ENCODE measurements around the gene AFF3. TPM values are rescaled to one million over a fixed set of nuclear protein-coding genes. Genes with fewer than 3 reads are reported as not detected.
"Not testable (repeated sequence)": the region's sequence is repeated elsewhere in the genome, so short reads cannot be mapped to it uniquely, and the experiment has no call there.

AFF3 gene
- total RNA-seq, 2 experiments from 2014 or later, result 3.1 to 3.5 TPM

- H3K4me3 Mint-ChIP-seq; POLR2A ChIA-PET; ATAC-seq; H3K4me1 Mint-ChIP-seq (ENCODE audit: low read depth); H3K36me3 Mint-ChIP-seq (ENCODE audit: low read depth); H3K27ac Mint-ChIP-seq; H3K9me3 Mint-ChIP-seq; CTCF ChIA-PET; DNase-seq; intact Hi-C loops (cut with micrococcal nuclease); H3K27me3 Mint-ChIP-seq: not testable (repeated sequence)
Observed at GRCh38 chr2:100085744-100086143, 56.6 kb downstream of the AFF3 start.

DNA sequence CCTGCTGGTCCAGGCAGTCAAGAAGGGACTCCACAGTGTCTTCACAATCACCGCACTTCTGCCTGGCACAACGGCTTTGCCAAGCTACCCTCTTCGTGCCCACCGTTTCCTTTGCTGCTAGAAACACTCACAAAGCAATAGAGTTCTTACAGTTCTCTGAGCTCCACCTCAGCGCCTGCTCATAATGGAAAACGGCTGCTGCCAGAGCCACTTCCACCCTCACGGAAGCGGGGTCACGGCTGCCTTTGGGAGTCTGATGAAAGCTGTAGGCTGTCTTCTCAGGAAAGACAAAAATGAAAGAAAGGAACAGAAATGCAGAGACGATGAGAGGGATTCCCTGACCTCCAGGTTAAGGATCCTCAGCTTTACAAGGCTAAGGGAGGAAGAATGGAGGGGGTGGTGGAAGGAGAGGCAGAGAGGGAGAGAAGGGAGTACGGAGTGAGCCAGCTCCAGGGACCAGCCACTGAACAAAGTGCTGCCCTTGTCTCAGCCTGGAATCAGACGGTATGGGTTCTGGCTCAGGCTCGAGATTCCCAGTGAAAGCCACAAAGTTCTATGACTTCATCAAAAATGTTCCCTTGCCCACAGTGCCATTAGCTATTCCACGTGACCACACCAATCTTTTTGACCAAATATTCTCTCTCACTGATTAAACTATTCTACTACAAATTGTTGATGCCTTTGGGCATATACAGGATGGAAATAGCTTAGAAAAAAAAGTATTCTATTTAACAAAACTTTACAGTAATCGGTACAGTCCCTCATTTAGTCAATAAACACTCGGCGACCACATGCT is 58.8 kb downstream of the AFF3 start:
- DNase-seq; H3K4me3 Mint-ChIP-seq; H3K36me3 Mint-ChIP-seq (ENCODE audit: low read depth); H3K27ac Mint-ChIP-seq; CTCF ChIA-PET; intact Hi-C loops (cut with micrococcal nuclease); H3K4me1 Mint-ChIP-seq (ENCODE audit: low read depth); H3K27me3 Mint-ChIP-seq; ATAC-seq; POLR2A ChIA-PET; H3K9me3 Mint-ChIP-seq: not testable (repeated sequence)

DNA sequence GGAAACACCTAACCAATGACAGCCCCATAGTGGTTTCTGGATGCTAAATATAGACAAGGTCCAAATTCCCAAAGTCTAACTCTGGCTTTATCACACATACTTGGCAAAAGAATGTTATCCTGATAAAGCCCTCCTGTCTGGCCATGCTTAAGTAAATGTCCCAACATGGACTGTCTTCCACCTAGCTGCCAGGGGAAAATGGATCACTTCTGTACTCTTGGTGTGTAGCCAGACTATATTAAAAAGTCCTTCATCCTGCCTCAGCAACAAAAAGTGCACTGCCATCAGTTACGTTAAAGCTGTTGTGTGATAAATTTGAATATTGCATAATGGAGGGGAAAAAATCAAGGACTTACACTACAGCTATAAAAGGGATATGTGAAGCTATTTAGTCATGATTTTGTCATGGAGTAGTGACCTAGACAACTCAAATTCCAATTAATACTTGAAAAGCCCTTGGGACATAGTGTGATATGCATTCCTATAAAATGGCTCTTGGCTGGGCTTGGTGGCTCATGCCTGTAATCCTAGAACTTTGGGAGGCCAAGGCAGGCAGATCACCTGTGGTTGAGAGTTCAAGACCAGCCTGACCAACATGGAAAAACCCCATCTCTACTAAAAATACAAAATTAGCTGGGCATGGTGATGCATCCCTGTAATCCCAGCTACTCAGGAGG is 60.0 kb downstream of the AFF3 start:
- intact Hi-C loops (cut with micrococcal nuclease); H3K4me3 Mint-ChIP-seq; H3K9me3 Mint-ChIP-seq; DNase-seq; H3K27ac Mint-ChIP-seq; H3K27me3 Mint-ChIP-seq; H3K36me3 Mint-ChIP-seq (ENCODE audit: low read depth); CTCF ChIA-PET; POLR2A ChIA-PET; ATAC-seq; H3K4me1 Mint-ChIP-seq (ENCODE audit: low read depth): not testable (repeated sequence)

DNA sequence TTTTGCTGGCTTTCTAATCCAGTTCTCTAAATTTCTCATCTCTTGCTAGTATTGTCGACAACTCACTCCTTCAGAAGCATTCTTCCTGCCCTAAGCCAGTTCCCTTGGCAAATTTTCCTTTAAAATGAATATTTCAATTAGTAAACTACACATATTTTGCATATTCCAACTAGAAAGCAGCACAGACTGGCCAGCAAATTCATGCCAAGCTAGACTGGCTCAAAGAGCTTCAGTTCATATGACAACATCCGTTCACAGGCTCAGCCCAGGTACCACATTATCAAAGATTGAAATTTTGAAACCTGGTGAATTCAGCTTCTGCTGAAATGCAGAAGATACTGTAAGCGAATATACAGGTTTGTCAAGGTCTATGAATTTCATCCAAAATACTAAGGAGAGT is 64.5 kb downstream of the AFF3 start:
- TF ChIP-seq CTCF (IDR thresholded peaks at IDR 0.05), result no peak
- ATAC-seq, result no peak
- CTCF ChIA-PET, result no interaction called here

DNA sequence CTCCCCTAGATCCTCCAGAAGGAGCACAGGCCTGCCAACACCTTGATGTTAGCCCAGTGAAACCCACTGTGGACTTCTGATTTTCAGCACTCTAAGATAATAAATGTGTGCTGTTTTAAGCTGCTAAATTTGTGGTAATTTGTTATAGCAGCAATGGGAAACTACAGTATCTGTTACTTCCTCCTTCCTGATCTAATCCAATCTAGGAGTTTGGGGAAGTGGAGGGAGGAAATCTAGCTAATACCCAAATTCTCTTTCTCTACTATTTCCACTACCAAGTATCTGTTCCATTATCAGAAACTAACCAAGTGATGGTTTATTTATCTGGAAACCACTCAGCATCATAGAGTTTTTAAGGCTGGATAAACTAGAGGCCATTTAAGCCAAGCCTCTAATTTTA is 64.9 kb downstream of the AFF3 start:
- Mint-ChIP-seq H3K4me1 (ENCODE audit: low read depth) (peaks cover 2% of the 10 kb centered on the region), H3K36me3 (ENCODE audit: low read depth) (no peaks in the 10 kb centered on the region)

More for the DNA sequence above, 64.5 kb downstream of the AFF3 start:
- H3K4me3 Mint-ChIP-seq, result no peak overlapping the region
- peaks cover 3% of the 10 kb centered on the region for H3K27me3 Mint-ChIP-seq
- POLR2A ChIA-PET, result no interaction called here
- H3K4me1 Mint-ChIP-seq (ENCODE audit: low read depth), result no peaks in the 10 kb centered on the region
- no peaks in the 10 kb centered on the region for H3K9me3 Mint-ChIP-seq
- DNase-seq, result no peak
- no peak overlapping the region for H3K27ac Mint-ChIP-seq
- intact Hi-C loops (cut with micrococcal nuclease), result no loop called here
- H3K36me3 Mint-ChIP-seq (ENCODE audit: low read depth), result no peaks in the 10 kb centered on the region

DNA sequence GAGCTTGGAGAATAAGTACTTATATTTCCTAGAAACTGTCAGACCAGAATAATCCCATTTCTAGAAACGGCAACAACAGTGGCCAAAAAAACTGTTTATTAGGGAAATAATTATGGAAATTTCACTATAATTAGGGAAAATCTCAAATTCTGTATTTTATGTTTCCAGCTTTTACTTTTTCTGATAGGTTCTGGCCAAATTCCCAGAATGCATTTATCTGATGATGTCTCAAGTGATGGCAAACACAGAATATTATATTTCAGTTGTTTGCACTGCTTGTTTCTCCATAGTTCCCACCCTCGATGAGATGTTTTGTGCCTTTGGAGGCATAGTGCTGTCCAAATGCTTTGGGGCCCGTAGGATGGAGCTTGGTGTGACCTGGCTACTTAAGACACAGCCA is 66.9 kb downstream of the AFF3 start:
- ATAC-seq (no peak), DNase-seq (no peak)
- ChIA-PET CTCF (no interaction called here), POLR2A (no interaction called here)
- intact Hi-C loops (cut with micrococcal nuclease), result no loop called here
- H3K27me3 Mint-ChIP-seq, result peaks cover 5% of the 10 kb centered on the region
- H3K36me3 Mint-ChIP-seq (ENCODE audit: low read depth), result no peaks in the 10 kb centered on the region
- no peaks in the 10 kb centered on the region for H3K9me3 Mint-ChIP-seq
- H3K4me3 Mint-ChIP-seq, result no peak overlapping the region
- peaks cover 12% of the 10 kb centered on the region for H3K4me1 Mint-ChIP-seq (ENCODE audit: low read depth)
- TF ChIP-seq CTCF (IDR thresholded peaks at IDR 0.05), result no peak
- H3K27ac Mint-ChIP-seq, result no peak overlapping the region

More for the DNA sequence above, 64.9 kb downstream of the AFF3 start:
- CTCF ChIA-PET, result no interaction called here
- H3K4me3 Mint-ChIP-seq, result no peak overlapping the region
- no peaks in the 10 kb centered on the region for H3K9me3 Mint-ChIP-seq
- no peak overlapping the region for H3K27ac Mint-ChIP-seq
- DNase-seq (no peak), ATAC-seq (no peak)
- intact Hi-C loops (cut with micrococcal nuclease), result no loop called here
- TF ChIP-seq CTCF (IDR thresholded peaks at IDR 0.05), result no peak
- POLR2A ChIA-PET, result no interaction called here
- H3K27me3 Mint-ChIP-seq, result peaks cover 4% of the 10 kb centered on the region

Measured in activated CD8-positive, alpha-beta T cell treated with anti-CD3 and anti-CD28 coated beads for 36 hours (primary cell).